Esophagus squamous epithelium (tissue), 5 donors: ENCODE results near the gene NEDD4L. TPM values are rescaled to one million over a fixed set of nuclear protein-coding genes. Genes with fewer than 3 reads are reported as not detected.

Source experiments
- DNase-seq: peaks from one replicate; lab custom pipeline; 2025; lab: John Stamatoyannopoulos, UW
- H3K27ac ChIP-seq, 4 donors: fragments of 200-600 bp; sonication (generic); one replicate each; pipeline ENCODE4 v1.5.1; 2016 to 2019; ENCODE audit warnings: mild to moderate bottlenecking in 1 of 4
- H3K27me3 ChIP-seq, 4 donors: fragments of 200-600 bp; sonication (generic); 1 replicate in 3 of 4; 2 replicates in 1 of 4; pipeline versions ENCODE4 v1.5.1 to v1.6.0; 2017 to 2021; ENCODE audit warnings: antibody characterized with exemption in 1 of 4
- H3K36me3 ChIP-seq, 3 donors: fragments of 200-600 bp; sonication (generic); one replicate each; pipeline ENCODE4 v1.5.1; 2016 to 2019
- H3K4me1 ChIP-seq, 3 donors: fragments of 200-600 bp; sonication (generic); one replicate each; pipeline ENCODE4 v1.5.1; 2017 to 2019
- H3K4me3 ChIP-seq, 4 donors: fragments of 200-600 bp; sonication (generic); 1 replicate in 3 of 4; 2 replicates in 1 of 4; pipeline ENCODE4 v1.5.1; 2016 to 2019; ENCODE audit warnings: mild to moderate bottlenecking in 2 of 4, moderate library complexity in 1 of 4
- H3K9me3 ChIP-seq, 3 donors: fragments of 200-600 bp; sonication (generic); one replicate each; pipeline ENCODE4 v1.5.1; 2016 to 2019
- CTCF ChIP-seq, 6 experiments: fragments of 450-650 bp in 4 of 6; fragments of 200-600 bp in 2 of 6; sonication (generic) in 2 of 6; IDR thresholded peaks; one replicate each; pipeline ENCODE4 v1.5.1; 2016 to 2019; ENCODE audit warnings: antibody characterized with exemption in 6 of 6, mild to moderate bottlenecking in 4 of 6, moderate library complexity in 4 of 6
- POLR2A ChIP-seq, 4 donors: fragments of 450-650 bp; IDR thresholded peaks; one replicate each; pipeline ENCODE4 v1.6.1; 2017; ENCODE audit warnings: antibody characterized with exemption in 4 of 4, mild to moderate bottlenecking in 4 of 4, moderate library complexity in 3 of 4
- WGBS, 2 donors: methylation state at CpG; one replicate each; pipeline ENCODE4 v1.1.5; 2018; 5-methylcytosine and 5-hydroxymethylcytosine counted together
- intact Hi-C: fragments of 100-400 bp; cut with DNase I; formaldehyde crosslinking; loops from one replicate; pipeline ENCODE4 v1.15.0; 2022
- total RNA-seq, 4 donors: library from RNA; depleted of rRNA; stranded (reverse); fragments of >200 nt; gene quantifications; one replicate each; pipeline ENCODE4 v1.1.0, GENCODE V29; 2016
- donor health status: DM: yes; HTN: yes; CAD: no.

NEDD4L gene
- total RNA-seq, 4 donors from 2014 or later = 17.0 to 27.6 (median 21.9) TPM

- Histone ChIP-seq H3K36me3 (no peaks in the 10 kb centered on the region), H3K9me3 (no peaks in the 10 kb centered on the region), H3K27me3 (no peaks in the 10 kb centered on the region), H3K27ac (no peak overlapping the region), H3K4me3 (no peak overlapping the region), H3K4me1 (peaks cover 0 to 31% (median 13%) of the 10 kb centered on the region in 3 donors)
- WGBS, 2 donors = 34 to 45% methylated on average over 4 of the region's 4 CpGs
- no peak for DNase-seq
- intact Hi-C loops = loop anchor here (10.0 kb wide), 1 partner anchor 157 kb away; no protein-coding TSS in a partner anchor
- TF ChIP-seq CTCF (IDR thresholded peaks at IDR 0.05) = no peak
- TF ChIP-seq POLR2A (IDR thresholded peaks at IDR 0.05) = no peak
Measured at GRCh38 chr18:58041633-58042032, 2.4 kb upstream of the NEDD4L start.

DNA sequence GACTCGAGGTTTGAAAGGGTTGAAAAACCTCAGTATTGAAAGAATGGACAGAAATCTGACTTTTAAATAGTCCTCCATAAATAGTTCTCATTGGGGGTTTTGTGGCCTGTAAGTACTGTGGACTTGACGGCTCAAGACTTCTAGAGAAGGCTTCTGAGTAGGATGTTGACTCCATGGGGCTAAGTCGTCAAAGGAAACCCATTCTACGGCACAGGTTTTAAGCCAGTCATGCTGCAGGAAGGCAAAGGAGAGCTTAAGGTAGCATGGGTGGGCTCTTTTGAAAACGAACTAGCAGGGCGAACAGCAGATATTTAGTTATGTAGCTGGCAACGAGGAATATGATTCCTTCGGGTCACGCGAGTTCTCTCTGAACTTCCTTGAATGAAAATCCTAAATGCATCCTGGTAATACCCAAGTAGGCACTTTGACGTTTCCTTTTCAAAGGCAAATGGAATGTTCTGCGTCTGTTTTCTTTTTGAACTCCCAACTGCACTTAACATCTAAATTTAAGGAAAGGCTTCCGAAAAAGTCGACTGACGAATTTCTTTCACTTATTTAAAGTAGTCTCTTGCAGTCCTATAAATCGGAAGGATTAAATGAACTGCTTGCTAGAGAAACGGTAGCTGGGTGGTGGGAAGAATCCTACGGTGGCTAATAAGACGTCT is 1.1 kb upstream of the NEDD4L start:
- Histone ChIP-seq H3K27me3 (no peaks in the 10 kb centered on the region), H3K4me3 (peak overlapping the region; percentile 66 to 92 (median 86)), H3K36me3 (no peaks in the 10 kb centered on the region), H3K9me3 (no peaks in the 10 kb centered on the region), H3K27ac (peak overlapping the region in 3 of 4 donors; percentile 86 to 93 (median 88)), H3K4me1 (peaks cover 0 to 39% (median 14%) of the 10 kb centered on the region in 3 donors)
- TF ChIP-seq CTCF (IDR thresholded peaks at IDR 0.05) (no peak), POLR2A (IDR thresholded peaks at IDR 0.05) (no peak)
- DNase-seq = no peak
- WGBS, 2 donors = 8 to 10% methylated on average over 19 of the region's 19 CpGs
- intact Hi-C loops = loop anchor here (10.0 kb wide), 1 partner anchor 158 kb away; no protein-coding TSS in a partner anchor

GRCh38 chr18:58044370-58045241 is 580 bp downstream of the NEDD4L start:
- WGBS, 2 donors = 0% methylated on average over 3 of the region's 94 CpGs
- DNase-seq = peak; percentile 7
- TF ChIP-seq POLR2A (IDR thresholded peaks at IDR 0.05) (no peak), CTCF (IDR thresholded peaks at IDR 0.05) (peak in 3 of 6 experiments; percentile 7 to 54 (median 18))

GRCh38 chr18:58045242-58046092 is 1.4 kb downstream of the NEDD4L start:
- peaks cover 0 to 45% (median 14%) of the 10 kb centered on the region in 3 donors for H3K4me1 ChIP-seq
- H3K9me3 ChIP-seq = no peaks in the 10 kb centered on the region
- intact Hi-C loops = loop anchor here (2.0 to 10.0 kb wide), 2 partner anchors 75 to 161 kb away; no protein-coding TSS in a partner anchor
- peak overlapping the region; percentile 66 to 92 (median 86) for H3K4me3 ChIP-seq
- no peaks in the 10 kb centered on the region for H3K36me3 ChIP-seq
- 4 to 5% methylated on average over 24 to 33 of the region's 33 CpGs for WGBS, 2 donors
- peak overlapping the region; percentile 86 to 93 (median 90) for H3K27ac ChIP-seq
- peak in 1 of 4 donors; percentile 20 for TF ChIP-seq POLR2A (IDR thresholded peaks at IDR 0.05)
- TF ChIP-seq CTCF (IDR thresholded peaks at IDR 0.05) = no peak
- no peaks in the 10 kb centered on the region for H3K27me3 ChIP-seq
- DNase-seq = no peak

More at GRCh38 chr18:58044370-58045241, 580 bp downstream of the NEDD4L start:
- Histone ChIP-seq H3K36me3 (no peaks in the 10 kb centered on the region), H3K27me3 (no peaks in the 10 kb centered on the region), H3K9me3 (no peaks in the 10 kb centered on the region), H3K4me3 (peak overlapping the region; percentile 66 to 92 (median 86)), H3K27ac (peak overlapping the region; percentile 86 to 93 (median 90)), H3K4me1 (peaks cover 0 to 44% (median 14%) of the 10 kb centered on the region in 3 donors)
- intact Hi-C loops = loop anchor here (2.0 to 10.0 kb wide), 2 partner anchors 76 to 160 kb away; no protein-coding TSS in a partner anchor
